ENCODE measurements around the gene GSPT1.

Gene GSPT1

DNA sequence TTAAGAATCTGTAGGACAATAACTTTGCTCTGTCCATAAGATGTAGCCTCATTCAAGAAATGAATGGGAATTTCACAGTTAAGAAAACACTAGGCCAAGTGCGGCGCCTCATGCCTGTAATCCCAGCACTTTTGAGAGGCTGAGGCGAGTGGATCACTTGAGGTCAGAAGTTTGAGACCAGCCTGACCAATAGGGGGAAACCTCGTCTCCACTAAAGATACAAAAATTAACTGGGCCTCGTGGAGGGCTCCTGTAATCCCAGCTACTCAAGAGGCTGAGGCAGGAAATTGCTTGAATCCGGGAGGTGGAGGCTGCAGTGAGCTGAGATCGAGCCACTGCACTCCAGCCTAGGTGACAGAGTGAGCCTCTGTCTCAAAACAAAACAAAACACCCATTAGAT lies 44.6 kb downstream of the GSPT1 start:
- ATAC-seq = peak; percentile 45

GRCh38 chr16:11870399-11870798 lies 45.4 kb downstream of the GSPT1 start:
- TF ChIP-seq GLIS3 (CRISPR knock-in tag; IDR thresholded peaks at IDR 0.05) = no peak
- TF ChIP-seq ZFP3 (CRISPR knock-in tag; IDR thresholded peaks at IDR 0.05) = no peak
- no peak for TF ChIP-seq PATZ1 (CRISPR knock-in tag; IDR thresholded peaks at IDR 0.05; ENCODE audit: borderline replicate concordance)
- TF ChIP-seq ESRRG (CRISPR knock-in tag; IDR thresholded peaks at IDR 0.05) = no peak
- no peak for TF ChIP-seq CSRNP3 (CRISPR knock-in tag; IDR thresholded peaks at IDR 0.05)
- TF ChIP-seq ZFP30 (CRISPR knock-in tag; IDR thresholded peaks at IDR 0.05) = no peak
- TF ChIP-seq SNAI2 (CRISPR knock-in tag; IDR thresholded peaks at IDR 0.05) = no peak
- TF ChIP-seq TOX (CRISPR knock-in tag; IDR thresholded peaks at IDR 0.05; ENCODE audit: borderline replicate concordance) = no peak
- TF ChIP-seq, protein P1, sequence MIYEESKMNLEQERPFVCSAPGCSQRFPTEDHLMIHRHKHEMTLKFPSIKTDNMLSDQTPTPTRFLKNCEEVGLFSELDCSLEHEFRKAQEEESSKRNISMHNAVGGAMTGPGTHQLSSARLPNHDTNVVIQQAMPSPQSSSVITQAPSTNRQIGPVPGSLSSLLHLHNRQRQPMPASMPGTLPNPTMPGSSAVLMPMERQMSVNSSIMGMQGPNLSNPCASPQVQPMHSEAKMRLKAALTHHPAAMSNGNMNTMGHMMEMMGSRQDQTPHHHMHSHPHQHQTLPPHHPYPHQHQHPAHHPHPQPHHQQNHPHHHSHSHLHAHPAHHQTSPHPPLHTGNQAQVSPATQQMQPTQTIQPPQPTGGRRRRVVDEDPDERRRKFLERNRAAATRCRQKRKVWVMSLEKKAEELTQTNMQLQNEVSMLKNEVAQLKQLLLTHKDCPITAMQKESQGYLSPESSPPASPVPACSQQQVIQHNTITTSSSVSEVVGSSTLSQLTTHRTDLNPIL (CRISPR knock-in tag; IDR thresholded peaks at IDR 0.05; ENCODE audit: low read depth) = no peak
- no peak for TF ChIP-seq CSDC2 (CRISPR knock-in tag; IDR thresholded peaks at IDR 0.05)
- ATAC-seq = no peak

More for the DNA sequence above, 44.6 kb downstream of the GSPT1 start:
- no peak for TF ChIP-seq ZFP30 (CRISPR knock-in tag; IDR thresholded peaks at IDR 0.05)
- no peak for TF ChIP-seq ESRRG (CRISPR knock-in tag; IDR thresholded peaks at IDR 0.05)
- no peak for TF ChIP-seq ZFP3 (CRISPR knock-in tag; IDR thresholded peaks at IDR 0.05)
- TF ChIP-seq ZNF70 (CRISPR knock-in tag; IDR thresholded peaks at IDR 0.05) = no peak
- TF ChIP-seq ZNF565 (CRISPR knock-in tag; conservative IDR thresholded peaks at IDR 0.05; ENCODE audit: low read depth) = no peak
- no peak for TF ChIP-seq POU6F1 (CRISPR knock-in tag; IDR thresholded peaks at IDR 0.05; ENCODE audit: borderline replicate concordance, low read depth)
- no peak for TF ChIP-seq TSHZ2 (CRISPR knock-in tag; IDR thresholded peaks at IDR 0.05)
- TF ChIP-seq, protein P1 (CRISPR knock-in tag; IDR thresholded peaks at IDR 0.05; ENCODE audit: low read depth) = no peak

DNA sequence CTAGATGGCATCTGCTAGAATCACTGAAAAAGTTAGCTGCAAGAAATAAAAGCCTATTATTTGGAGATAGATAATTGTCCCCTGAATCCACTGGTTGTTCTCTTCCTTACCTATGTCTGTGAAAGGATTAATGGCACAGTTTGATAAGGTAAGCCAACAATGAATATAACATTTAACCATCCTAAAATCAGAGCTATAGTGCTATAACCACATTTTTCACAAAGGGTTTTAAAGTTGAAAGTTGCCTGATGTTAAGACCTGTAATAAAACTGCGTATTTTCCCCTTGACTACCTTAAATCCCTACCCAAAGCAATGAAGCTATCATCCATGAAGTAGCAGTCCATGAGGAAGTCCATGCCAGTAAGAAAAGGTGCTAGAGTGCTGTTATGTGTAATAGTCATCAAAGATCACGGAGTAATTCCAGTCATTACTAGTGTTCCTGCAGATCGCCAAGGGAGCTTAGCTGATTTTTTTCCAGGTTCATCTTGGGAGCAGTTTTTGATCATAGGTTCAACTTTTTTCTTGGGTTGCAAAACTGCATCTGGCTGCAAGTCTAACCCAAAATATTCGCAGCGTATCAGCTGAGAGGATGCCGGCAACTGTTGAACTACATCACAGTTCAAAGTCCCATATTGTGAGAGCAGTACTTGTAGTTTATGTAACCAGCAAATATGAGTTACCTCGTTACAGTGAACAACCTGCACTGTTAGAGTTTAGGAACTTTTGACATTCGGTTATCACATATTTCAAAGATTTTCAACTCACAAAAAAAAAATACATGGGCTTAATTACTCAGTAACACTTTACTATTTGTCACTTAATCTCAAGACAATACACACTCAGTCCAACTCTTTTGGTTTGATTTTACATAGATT lies 46.2 kb downstream of the GSPT1 start:
- ATAC-seq = no peak
- no peak for TF ChIP-seq ZNF8 (CRISPR knock-in tag; IDR thresholded peaks at IDR 0.05)
- no peak for TF ChIP-seq TSHZ2 (CRISPR knock-in tag; IDR thresholded peaks at IDR 0.05)
- TF ChIP-seq ZNF565 (CRISPR knock-in tag; conservative IDR thresholded peaks at IDR 0.05; ENCODE audit: low read depth) = no peak
- TF ChIP-seq PPARA (CRISPR knock-in tag; IDR thresholded peaks at IDR 0.05; ENCODE audit: borderline replicate concordance) = no peak
- no peak for TF ChIP-seq SNAI2 (CRISPR knock-in tag; IDR thresholded peaks at IDR 0.05)
